HUES64 (cell line): ENCODE measurements around the gene PIR.

ENCODE experiments used
- H3K27ac ChIP-seq: 2 replicates; pipeline ENCODE4 v1.7.0; 2013; ENCODE audit warnings: low read depth, low read length, inconsistent platforms
- H3K27me3 ChIP-seq: 2 replicates; pipeline ENCODE4 v1.6.1; 2013; ENCODE audit warnings: mild to moderate bottlenecking, low read length; ENCODE audit not compliant: insufficient read depth
- H3K36me3 ChIP-seq: 2 replicates; pipeline ENCODE4 v1.6.1; 2013; ENCODE audit warnings: mild to moderate bottlenecking, low read length; ENCODE audit not compliant: insufficient read depth
- H3K4me1 ChIP-seq: 2 replicates; pipeline ENCODE4 v1.6.1; 2013; ENCODE audit warnings: mild to moderate bottlenecking, low read length, moderate library complexity; ENCODE audit not compliant: insufficient read depth
- H3K4me3 ChIP-seq: 2 replicates; pipeline ENCODE4 v1.5.1; 2013; ENCODE audit warnings: mild to moderate bottlenecking, low read length, moderate library complexity
- H3K9ac ChIP-seq: 2 replicates; pipeline ENCODE4 v1.6.1; 2013; ENCODE audit warnings: mild to moderate bottlenecking, low read depth, low read length
- H3K9me3 ChIP-seq: 2 replicates; pipeline ENCODE4 v1.6.1; 2013; ENCODE audit warnings: low read depth, low read length; ENCODE audit not compliant: insufficient read depth
- WGBS: fragments of 150-250, 120-280 bp; methylation state at CpG from one replicate; pipeline ENCODE4 v1.1.7; 2013; ENCODE audit warnings: missing lambda C conversion rate; 5-methylcytosine and 5-hydroxymethylcytosine counted together

Gene PIR

GRCh38 chrX:15509845-15510244 lies 16.7 kb upstream of the PIR start:
- no peak overlapping the region for H3K4me3 ChIP-seq
- H3K27ac ChIP-seq, result no peak overlapping the region
- H3K36me3 ChIP-seq, result no peaks in the 10 kb centered on the region
- no peak overlapping the region for H3K9ac ChIP-seq
- H3K9me3 ChIP-seq, result no peaks in the 10 kb centered on the region
- 0 out of 2 replicates have a peak, but pooled peaks cover 3% of the 10 kb centered on the region for H3K4me1 ChIP-seq
- H3K27me3 ChIP-seq, result no peaks in the 10 kb centered on the region

GRCh38 chrX:15507005-15507404 lies 13.9 kb upstream of the PIR start:
- WGBS, result 93% methylated on average over 4 of the region's 5 CpGs
- 0 out of 2 replicates have a peak, but pooled peaks cover 4% of the 10 kb centered on the region for H3K4me1 ChIP-seq
- H3K9me3 ChIP-seq, result no peaks in the 10 kb centered on the region
- no peak overlapping the region for H3K9ac ChIP-seq
- H3K27me3 ChIP-seq, result no peaks in the 10 kb centered on the region
- H3K36me3 ChIP-seq, result no peaks in the 10 kb centered on the region
- no peak overlapping the region for H3K27ac ChIP-seq
- H3K4me3 ChIP-seq, result no peak overlapping the region

GRCh38 chrX:15505101-15505500 lies 12.0 kb upstream of the PIR start:
- no peak overlapping the region for H3K27ac ChIP-seq
- 0 out of 2 replicates have a peak, but pooled peaks cover 4% of the 10 kb centered on the region for H3K4me1 ChIP-seq
- H3K9ac ChIP-seq, result no peak overlapping the region
- no peak overlapping the region for H3K4me3 ChIP-seq
- H3K9me3 ChIP-seq, result no peaks in the 10 kb centered on the region
- H3K36me3 ChIP-seq, result no peaks in the 10 kb centered on the region
- 73% methylated on average over 1 of the region's 3 CpGs for WGBS
- H3K27me3 ChIP-seq, result no peaks in the 10 kb centered on the region

GRCh38 chrX:15504661-15505060 lies 11.5 kb upstream of the PIR start:
- H3K9me3 ChIP-seq, result no peaks in the 10 kb centered on the region
- no peaks in the 10 kb centered on the region for H3K36me3 ChIP-seq
- no peak overlapping the region for H3K9ac ChIP-seq
- H3K27me3 ChIP-seq, result no peaks in the 10 kb centered on the region
- WGBS, result no CpG with 5 or more reads among the region's 1 CpG
- H3K27ac ChIP-seq, result no peak overlapping the region
- no peak overlapping the region for H3K4me3 ChIP-seq
- 0 out of 2 replicates have a peak, but pooled peaks cover 4% of the 10 kb centered on the region for H3K4me1 ChIP-seq

GRCh38 chrX:15501506-15501905 lies 8.4 kb upstream of the PIR start:
- Histone ChIP-seq H3K27ac (no peak overlapping the region), H3K9me3 (no peaks in the 10 kb centered on the region), H3K4me3 (no peak overlapping the region), H3K4me1 (0 out of 2 replicates have a peak, but pooled peaks cover 4% of the 10 kb centered on the region), H3K27me3 (no peaks in the 10 kb centered on the region), H3K36me3 (no peaks in the 10 kb centered on the region), H3K9ac (no peak overlapping the region)
- 86% methylated on average over 7 of the region's 9 CpGs for WGBS

- Histone ChIP-seq H3K4me1 (0 out of 2 replicates have a peak, but pooled peaks cover 4% of the 10 kb centered on the region), H3K9ac (no peak within 1 kb of the TSS), H3K36me3 (no peaks in the 10 kb centered on the region), H3K9me3 (no peaks in the 10 kb centered on the region), H3K4me3 (no peak within 1 kb of the TSS), H3K27me3 (no peaks in the 10 kb centered on the region), H3K27ac (no peak within 1 kb of the TSS)
- WGBS, result 96% methylated on average over 18 of the region's 18 CpGs
Measured at GRCh38 chrX:15500497-15500966, 7.4 kb upstream of the PIR start, which contains the start of gene BMX. BMX (plus strand) TSS chrX:15500807; CDS start chrX:15508354, 7,547 bp downstream.

- Histone ChIP-seq H3K4me3 (no peak overlapping the region), H3K9ac (no peak overlapping the region), H3K27me3 (no peaks in the 10 kb centered on the region), H3K4me1 (0 out of 2 replicates have a peak, but pooled peaks cover 2% of the 10 kb centered on the region), H3K36me3 (no peaks in the 10 kb centered on the region), H3K27ac (no peak overlapping the region), H3K9me3 (no peaks in the 10 kb centered on the region)
- 97% methylated on average over 2 of the region's 3 CpGs for WGBS
Measured at GRCh38 chrX:15499976-15500375, 6.8 kb upstream of the PIR start.

GRCh38 chrX:15498741-15499140 lies 5.6 kb upstream of the PIR start:
- Histone ChIP-seq H3K4me1 (no peaks in the 10 kb centered on the region), H3K36me3 (no peaks in the 10 kb centered on the region), H3K4me3 (no peak overlapping the region), H3K9me3 (no peaks in the 10 kb centered on the region), H3K27ac (no peak overlapping the region), H3K9ac (no peak overlapping the region), H3K27me3 (no peaks in the 10 kb centered on the region)
- WGBS, result 83% methylated on average over 1 of the region's 2 CpGs

GRCh38 chrX:15497865-15498264 lies 4.7 kb upstream of the PIR start:
- Histone ChIP-seq H3K9me3 (no peaks in the 10 kb centered on the region), H3K36me3 (no peaks in the 10 kb centered on the region), H3K4me3 (no peak overlapping the region), H3K9ac (no peak overlapping the region), H3K27ac (no peak overlapping the region), H3K4me1 (no peaks in the 10 kb centered on the region), H3K27me3 (no peaks in the 10 kb centered on the region)
- WGBS, result 7% methylated on average over 4 of the region's 4 CpGs

GRCh38 chrX:15496824-15497223 lies 3.7 kb upstream of the PIR start:
- H3K4me1 ChIP-seq, result 0 out of 2 replicates have a peak, but pooled peaks cover 5% of the 10 kb centered on the region
- H3K9ac ChIP-seq, result no peak overlapping the region
- H3K27ac ChIP-seq, result no peak overlapping the region
- no peaks in the 10 kb centered on the region for H3K9me3 ChIP-seq
- H3K36me3 ChIP-seq, result no peaks in the 10 kb centered on the region
- H3K27me3 ChIP-seq, result no peaks in the 10 kb centered on the region
- 87% methylated on average over 3 of the region's 4 CpGs for WGBS
- H3K4me3 ChIP-seq, result no peak overlapping the region

- 0 out of 2 replicates have a peak, but pooled peaks cover 5% of the 10 kb centered on the region for H3K4me1 ChIP-seq
- WGBS, result 91% methylated on average over 3 of the region's 4 CpGs
- no peaks in the 10 kb centered on the region for H3K27me3 ChIP-seq
- 0 out of 2 replicates have a peak, but pooled peaks cover under 1% of the 10 kb centered on the region for H3K36me3 ChIP-seq
- no peak overlapping the region for H3K9ac ChIP-seq
- no peaks in the 10 kb centered on the region for H3K9me3 ChIP-seq
- H3K4me3 ChIP-seq, result no peak overlapping the region
- no peak overlapping the region for H3K27ac ChIP-seq
Measured at GRCh38 chrX:15495801-15496200, 2.7 kb upstream of the PIR start.

- peak overlapping the region; percentile 86 for H3K9ac ChIP-seq
- no CpG with 5 or more reads among the region's 5 CpGs for WGBS
Measured at GRCh38 chrX:15492469-15492868, 664 bp downstream of the PIR start.

More at GRCh38 chrX:15492469-15492868, 664 bp downstream of the PIR start:
- Histone ChIP-seq H3K4me1 (0 out of 2 replicates have a peak, but pooled peaks cover 5% of the 10 kb centered on the region), H3K9me3 (no peaks in the 10 kb centered on the region), H3K36me3 (0 out of 2 replicates have a peak, but pooled peaks cover 14% of the 10 kb centered on the region), H3K4me3 (peak overlapping the region; percentile 82), H3K27me3 (no peaks in the 10 kb centered on the region), H3K27ac (peak overlapping the region; percentile 72)
